Endothelial cell of umbilical vein (primary cell): ENCODE measurements around the gene TMEM108. TPM values are rescaled to one million over a fixed set of nuclear protein-coding genes. Genes with fewer than 3 reads are reported as not detected.

ENCODE experiments used
- BruUV-seq: library from RNA; stranded (reverse); fragments of 400-500 nt; replicated peaks from 2 replicates; lab custom pipeline; 2021; lab: Mats Ljungman, UMichigan
- CTCF ChIA-PET: fragments of 300-600, 350-600 bp; sonication (Branson Sonifier 250); formaldehyde crosslinking; loops from one replicate; lab custom pipeline; 2021; ENCODE audit warnings: antibody characterized with exemption, inconsistent platforms; lab: Charles Lee
- POLR2A ChIA-PET: fragments of 300-600, 350-600 bp; sonication (Branson Sonifier 250); formaldehyde crosslinking; loops from one replicate; lab custom pipeline; 2021; ENCODE audit warnings: antibody characterized with exemption, inconsistent platforms; lab: Charles Lee
- DNase-seq: peaks from one replicate; pipeline ENCODE4 v3.0.0-alpha.2; 2011; ENCODE audit warnings: low read depth, low spot score
- FAIRE-seq: peaks from 2 replicates; lab custom pipeline; 2011; peaks lifted over from hg19 to GRCh38; lab: Jason Lieb, UNC
- H2AFZ ChIP-seq: 2 replicates; pipeline ENCODE4 v1.6.0; 2012; ENCODE audit warnings: low read depth, low read length, control low read depth, inconsistent platforms
- H3K27ac ChIP-seq: 2 replicates; pipeline ENCODE4 v1.5.1; 2011; ENCODE audit warnings: low read depth, mild to moderate bottlenecking, control low read depth, low read length, moderate library complexity; ENCODE audit not compliant: insufficient read depth
- H3K27me3 ChIP-seq, 2 experiments: 2 replicates each; pipeline versions ENCODE4 v1.6.0 to v1.6.1; 2011; ENCODE audit warnings: low read length in 2 of 2, mixed read lengths in 1 of 2; ENCODE audit not compliant: control insufficient read depth in 2 of 2, insufficient read depth in 2 of 2
- H3K36me3 ChIP-seq, 2 experiments: 2 replicates in 1 of 2; 3 replicates in 1 of 2; pipeline ENCODE4 v1.5.1; 2011; ENCODE audit warnings: low read length in 2 of 2, mild to moderate bottlenecking in 1 of 2, moderate library complexity in 1 of 2; ENCODE audit not compliant: control insufficient read depth in 2 of 2, insufficient read depth in 2 of 2; ENCODE audit errors: extremely low read depth in 1 of 2
- H3K4me1 ChIP-seq: 3 replicates; pipeline ENCODE4 v1.5.1; 2011; ENCODE audit warnings: mild to moderate bottlenecking, low read length; ENCODE audit not compliant: control insufficient read depth, insufficient read depth; ENCODE audit errors: extremely low read depth
- H3K4me2 ChIP-seq: 2 replicates; pipeline ENCODE4 v1.6.1; 2011; ENCODE audit warnings: low read length, control low read depth, mixed read lengths; ENCODE audit not compliant: insufficient read depth
- H3K4me3 ChIP-seq, 3 experiments: fragments of 200-600 bp in 1 of 3; sonication (generic), shearing (Covaris generic) in 1 of 3; replicated peaks in 1 of 3; 2 replicates each; pipeline ENCODE4 v1.5.1; 2011 to 2016; ENCODE audit warnings: control low read depth in 3 of 3, low read length in 3 of 3, mild to moderate bottlenecking in 2 of 3, inconsistent platforms in 1 of 3, low read depth in 1 of 3, moderate library complexity in 1 of 3; ENCODE audit not compliant: insufficient read depth in 1 of 3
- H3K79me2 ChIP-seq: 2 replicates; pipeline ENCODE4 v1.6.0; 2012; ENCODE audit warnings: low read length, inconsistent platforms; ENCODE audit not compliant: control insufficient read depth, insufficient read depth
- H3K9ac ChIP-seq: replicated peaks from 2 replicates; pipeline ENCODE3; 2011; ENCODE audit warnings: low read length, control low read depth; ENCODE audit not compliant: insufficient read depth; ENCODE audit errors: extremely low read depth
- H3K9me1 ChIP-seq: replicated peaks from 3 replicates; pipeline ENCODE4 v1.6.0; 2011; ENCODE audit warnings: mild to moderate bottlenecking, low read length; ENCODE audit not compliant: control insufficient read depth, insufficient read depth; ENCODE audit errors: extremely low read depth
- H3K9me3 ChIP-seq: replicated peaks from 2 replicates; pipeline ENCODE4 v1.5.1; 2012; ENCODE audit warnings: low read length, inconsistent platforms; ENCODE audit not compliant: control insufficient read depth, insufficient read depth
- H4K20me1 ChIP-seq: replicated peaks from 2 replicates; pipeline ENCODE3; 2011; ENCODE audit warnings: mild to moderate bottlenecking, low read length; ENCODE audit not compliant: control insufficient read depth, insufficient read depth; ENCODE audit errors: extremely low read depth
- CTCF ChIP-seq, 2 donors: IDR thresholded peaks; 1 replicate in 1 of 2; 2 replicates in 1 of 2; pipeline ENCODE4 v1.5.1; 2011; ENCODE audit warnings: low read length in 2 of 2, mild to moderate bottlenecking in 2 of 2, moderate library complexity in 2 of 2, control low read depth in 1 of 2, inconsistent platforms in 1 of 2, low read depth in 1 of 2; ENCODE audit not compliant: insufficient read depth in 1 of 2; ENCODE audit errors: extremely low read depth in 1 of 2
- EZH2 ChIP-seq: IDR thresholded peaks from 2 replicates; pipeline ENCODE4 v1.6.1; 2012; ENCODE audit warnings: borderline replicate concordance, low read depth, mild to moderate bottlenecking, moderate library complexity, low read length, inconsistent platforms; ENCODE audit not compliant: severe bottlenecking
- FOS ChIP-seq: IDR thresholded peaks from 2 replicates; pipeline ENCODE4 v1.6.1; 2011; ENCODE audit warnings: mild to moderate bottlenecking, low read length, moderate library complexity, borderline replicate concordance; ENCODE audit not compliant: insufficient read depth
- GATA2 ChIP-seq: IDR thresholded peaks from 2 replicates; pipeline ENCODE4 v1.7.0; 2011; ENCODE audit warnings: low read depth, mild to moderate bottlenecking, moderate library complexity, mixed read lengths, low read length; ENCODE audit not compliant: insufficient read length, insufficient read depth
- JUN ChIP-seq: IDR thresholded peaks from 2 replicates; pipeline ENCODE4 v1.6.1; 2011; ENCODE audit warnings: borderline replicate concordance, low read depth; ENCODE audit not compliant: insufficient read length, insufficient read depth
- MAX ChIP-seq: IDR thresholded peaks from 2 replicates; pipeline ENCODE4 v1.6.1; 2011; ENCODE audit not compliant: insufficient read depth, insufficient read length
- MYC ChIP-seq: IDR thresholded peaks from one replicate; pipeline ENCODE4 v1.6.1; 2011; ENCODE audit warnings: mild to moderate bottlenecking, low read depth, low read length
- POLR2A ChIP-seq: IDR thresholded peaks from 2 replicates; pipeline ENCODE4 v1.6.1; 2012; ENCODE audit warnings: low read depth, mild to moderate bottlenecking, control low read depth, low read length
- POLR2AphosphoS5 ChIP-seq: IDR thresholded peaks from 2 replicates; pipeline ENCODE4 v1.6.1; 2012; ENCODE audit warnings: low read depth, mild to moderate bottlenecking, control low read depth, low read length, moderate library complexity; ENCODE audit not compliant: insufficient read depth
- dilution Hi-C: fragments of 300-500 bp; cut with MboI; formaldehyde crosslinking; loops from one replicate; pipeline ENCODE4 v1.15.0; 2019; ENCODE audit warnings: low sequenced_read_pairs; ENCODE audit not compliant: extremely low pct_ligation_motif_present
- intact Hi-C: fragments of 100-400 bp; cut with micrococcal nuclease; formaldehyde crosslinking; loops from one replicate; pipeline ENCODE4 v1.10.0; 2022
- polyA plus RNA-seq, 4 experiments: library from polyadenylated mRNA; depleted of rRNA in 3 of 4; stranded (reverse) in 3 of 4; unstranded in 1 of 4; fragments of >200 nt; gene quantifications; 2 replicates each; pipeline versions ENCODE4 v1.2.1 to v1.2.3, GENCODE V29; 2011 to 2012; ENCODE audit warnings: missing spikeins in 1 of 4
- total RNA-seq: library from RNA; stranded (reverse); gene quantifications from 2 replicates; pipeline ENCODE4 v1.2.3, GENCODE V29; 2021

Gene TMEM108
- total and polyA plus RNA-seq, 2 donors (not counting 3 experiments of a cell fraction or from before 2014, with no cell fraction given), result 0.40 to 1.1 TPM

DNA sequence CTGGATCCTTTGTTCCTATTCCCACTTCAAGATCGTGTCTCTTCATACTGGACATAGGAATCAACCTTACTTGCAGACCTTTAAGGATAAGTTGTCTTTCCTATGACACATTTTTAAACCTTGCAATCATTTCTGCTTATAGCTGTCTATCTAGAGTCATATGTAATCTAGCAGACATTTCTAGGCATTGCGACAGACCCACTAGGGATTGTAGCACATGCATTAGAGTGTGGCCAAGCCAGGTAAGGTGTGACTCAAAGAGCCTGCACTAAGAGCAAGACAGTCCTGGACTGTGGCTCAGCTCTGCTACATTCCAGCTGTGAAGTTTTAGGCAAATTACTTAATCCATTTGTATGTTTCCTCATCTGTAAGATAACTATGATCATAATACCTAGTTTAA is 322.8 kb downstream of the TMEM108 start:
- H3K79me2 ChIP-seq, result no peaks in the 10 kb centered on the region
- intact Hi-C loops, result no loop called here
- CTCF ChIA-PET, result interaction anchor here (0.6 kb wide), 1 partner anchor 320 kb away, joined by 3 read pairs; no protein-coding TSS in a partner anchor

More for the DNA sequence above, 322.8 kb downstream of the TMEM108 start:
- no peaks in the 10 kb centered on the region for H3K9me1 ChIP-seq
- dilution Hi-C loops, result no loop called here
- BruUV-seq, result no TSS peak
- no peaks in the 10 kb centered on the region for H4K20me1 ChIP-seq
- POLR2A ChIA-PET, result no interaction called here
- no peak overlapping the region for H3K27ac ChIP-seq
- H3K9me3 ChIP-seq, result no peaks in the 10 kb centered on the region
- no peak for FAIRE-seq
- no peak overlapping the region for H3K9ac ChIP-seq
- no peaks in the 10 kb centered on the region for H3K4me1 ChIP-seq
- H3K4me2 ChIP-seq, result no peak overlapping the region
- H3K36me3 ChIP-seq, result no peaks in the 10 kb centered on the region
- no peak overlapping the region for H3K4me3 ChIP-seq
- no peak for TF ChIP-seq MYC
- no peak for TF ChIP-seq EZH2
- TF ChIP-seq FOS, result no peak
- no peak for TF ChIP-seq GATA2
- TF ChIP-seq POLR2AphosphoS5, result no peak
- TF ChIP-seq POLR2A, result no peak
- TF ChIP-seq JUN, result no peak
- TF ChIP-seq CTCF (IDR thresholded peaks at IDR 0.05; ENCODE audit: extremely low read depth in 1 of 2, insufficient read depth in 1 of 2, low read depth in 1 of 2, low read length in 2 of 2), result no peak
- no peak for TF ChIP-seq MAX
- peaks cover 2 to 6% of the 10 kb centered on the region in 2 experiments for H3K27me3 ChIP-seq
- DNase-seq, result no peak
- no peak overlapping the region for H2AFZ ChIP-seq
